Right hindlimb (tissue), 1 donor: Measurements from ENCODE around the gene ABHD5.

Experiments used
- DNase-seq: peaks from one replicate; pipeline ENCODE4 v3.0.0-alpha.2; 2018

ABHD5 gene

DNA sequence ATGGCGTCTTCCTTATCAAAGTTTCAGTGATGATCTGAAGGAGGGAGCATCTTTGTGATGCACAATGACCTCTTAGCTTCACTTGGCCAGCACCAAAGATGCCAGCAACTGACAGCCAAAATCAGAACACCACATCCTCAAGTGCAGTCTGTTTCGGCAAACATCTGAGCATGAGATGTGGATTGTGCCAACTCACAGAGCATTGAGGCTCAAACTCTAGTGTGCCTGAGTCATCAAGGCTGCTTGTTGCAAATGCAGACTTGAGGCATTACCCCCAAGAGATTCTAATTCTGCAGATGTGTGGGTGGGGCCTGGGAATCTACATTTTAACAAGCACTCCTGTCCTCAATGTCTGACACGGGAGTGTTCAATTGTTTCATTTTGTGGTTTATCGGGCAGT lies 35.8 kb downstream of the ABHD5 start:
- no peak for DNase-seq

DNA sequence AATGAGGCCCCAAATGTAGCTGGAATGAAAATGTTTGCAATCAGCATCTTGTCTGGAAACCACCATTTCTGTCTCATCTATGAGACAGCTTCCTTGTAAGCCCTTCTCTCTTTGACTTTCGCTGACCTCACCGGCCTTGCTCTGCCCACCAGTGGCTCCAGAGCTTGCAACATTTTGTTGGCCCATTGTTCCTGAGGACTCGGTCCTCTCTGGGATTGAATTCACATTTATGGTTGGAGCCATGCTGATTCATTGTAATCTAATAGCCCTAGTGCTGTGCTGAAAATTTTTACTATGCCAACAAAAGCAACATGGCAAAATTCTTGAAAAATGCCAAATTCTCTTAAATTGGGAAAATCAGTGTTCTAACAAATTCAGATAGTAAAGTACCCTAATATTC lies 37.2 kb downstream of the ABHD5 start:
- no peak for DNase-seq

DNA sequence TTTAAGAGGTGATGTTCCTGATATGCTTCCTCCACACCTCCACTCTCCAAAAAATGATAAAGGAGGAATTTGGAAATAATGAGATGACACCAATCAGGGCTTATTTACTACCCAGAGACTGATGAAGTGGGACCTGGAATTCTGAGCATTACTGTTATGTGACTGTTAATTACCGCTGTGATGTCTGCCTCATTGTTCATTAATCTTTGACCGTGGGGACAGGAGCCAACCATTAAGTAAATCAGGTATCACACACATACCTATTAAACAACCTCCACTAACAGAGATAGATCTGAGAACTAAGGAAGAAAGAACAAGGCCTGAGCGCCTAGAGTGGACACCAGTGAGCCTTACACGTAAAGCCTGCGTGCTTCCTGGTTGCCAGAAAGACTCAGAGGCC lies 37.7 kb downstream of the ABHD5 start:
- no peak for DNase-seq

DNA sequence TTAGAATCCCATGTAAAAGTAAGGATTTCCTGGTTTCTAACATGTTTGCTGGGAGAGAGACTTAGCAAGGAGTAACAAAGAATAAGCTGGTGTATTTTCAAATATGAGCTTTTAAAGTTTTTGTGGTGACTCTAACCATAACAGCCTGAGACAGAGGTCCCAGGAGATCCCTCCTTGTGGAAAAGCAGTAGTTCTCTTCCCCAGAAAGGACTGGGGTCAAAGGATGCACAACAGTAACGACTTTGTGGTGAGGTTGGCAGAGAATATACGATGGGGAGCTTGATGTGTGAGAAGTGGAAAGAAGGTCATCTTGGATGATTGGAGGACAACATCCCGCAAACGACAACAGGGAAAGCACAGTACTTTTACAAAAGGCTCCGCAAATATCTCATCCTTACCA lies 38.2 kb downstream of the ABHD5 start:
- DNase-seq, result no peak

DNA sequence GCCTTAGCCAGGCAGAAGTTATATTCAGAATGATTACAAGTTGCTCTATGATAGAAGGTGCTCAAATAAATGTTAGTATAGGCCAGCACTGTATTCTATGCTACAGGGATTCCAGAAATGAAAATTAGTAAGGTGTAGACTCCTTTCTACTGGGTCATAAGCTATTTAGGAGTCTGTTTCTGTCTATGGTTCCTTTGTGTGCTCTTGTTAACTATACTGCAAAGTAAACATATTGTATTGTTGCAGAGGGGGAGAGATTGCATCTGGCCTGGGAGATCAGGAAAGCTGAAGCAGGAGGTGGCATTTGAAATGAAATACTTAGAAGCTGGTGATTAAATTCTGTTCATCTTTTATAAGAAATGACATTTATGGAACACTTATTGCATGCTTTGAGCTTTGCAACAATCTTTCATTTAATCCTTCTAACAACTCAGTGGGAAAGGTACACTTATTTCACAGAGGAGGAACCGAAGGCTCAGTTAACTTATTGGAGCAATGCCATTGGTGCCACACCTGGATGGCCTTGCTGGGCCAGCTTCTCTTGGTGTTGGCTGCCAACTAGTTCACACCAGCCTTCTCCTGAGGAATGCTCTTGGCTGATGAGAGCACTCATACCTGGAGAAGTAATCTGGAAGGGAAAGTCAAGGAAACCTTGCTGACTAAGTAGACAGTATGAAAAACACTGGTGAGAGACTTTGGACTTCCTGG lies 39.1 kb downstream of the ABHD5 start:
- no peak for DNase-seq

DNA sequence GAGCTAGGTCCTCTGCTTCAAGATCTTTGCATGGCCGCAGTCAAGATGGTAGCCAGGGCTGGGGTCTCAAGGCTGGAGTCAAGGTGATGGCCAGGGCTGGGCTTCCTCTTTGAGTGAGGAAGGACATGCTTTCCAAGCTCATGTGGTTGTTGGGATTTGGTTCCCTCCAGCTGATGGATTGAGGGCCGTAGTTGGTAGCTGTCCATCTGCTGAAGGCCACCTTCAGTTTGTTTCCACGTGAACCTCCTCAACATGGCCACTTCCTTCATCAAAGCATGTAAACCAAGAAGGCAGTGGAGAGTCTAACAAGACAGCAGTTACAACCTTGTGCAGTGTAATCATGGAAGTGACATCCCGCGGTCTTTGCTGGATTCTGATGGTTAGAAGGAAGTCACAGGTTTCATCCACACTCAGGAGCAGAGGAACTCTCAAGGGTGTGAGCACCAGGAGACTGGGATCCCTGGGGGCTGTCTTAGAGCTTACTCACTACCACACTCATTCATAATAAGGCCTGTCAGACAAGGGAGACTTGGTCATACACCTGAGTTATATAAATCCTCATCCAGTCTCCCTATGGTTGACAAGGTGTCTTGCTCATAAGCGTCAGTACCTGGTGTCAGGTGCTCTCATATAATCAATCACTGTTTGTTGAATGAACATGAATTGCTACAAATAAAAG lies 42.1 kb downstream of the ABHD5 start:
- DNase-seq, result no peak

DNA sequence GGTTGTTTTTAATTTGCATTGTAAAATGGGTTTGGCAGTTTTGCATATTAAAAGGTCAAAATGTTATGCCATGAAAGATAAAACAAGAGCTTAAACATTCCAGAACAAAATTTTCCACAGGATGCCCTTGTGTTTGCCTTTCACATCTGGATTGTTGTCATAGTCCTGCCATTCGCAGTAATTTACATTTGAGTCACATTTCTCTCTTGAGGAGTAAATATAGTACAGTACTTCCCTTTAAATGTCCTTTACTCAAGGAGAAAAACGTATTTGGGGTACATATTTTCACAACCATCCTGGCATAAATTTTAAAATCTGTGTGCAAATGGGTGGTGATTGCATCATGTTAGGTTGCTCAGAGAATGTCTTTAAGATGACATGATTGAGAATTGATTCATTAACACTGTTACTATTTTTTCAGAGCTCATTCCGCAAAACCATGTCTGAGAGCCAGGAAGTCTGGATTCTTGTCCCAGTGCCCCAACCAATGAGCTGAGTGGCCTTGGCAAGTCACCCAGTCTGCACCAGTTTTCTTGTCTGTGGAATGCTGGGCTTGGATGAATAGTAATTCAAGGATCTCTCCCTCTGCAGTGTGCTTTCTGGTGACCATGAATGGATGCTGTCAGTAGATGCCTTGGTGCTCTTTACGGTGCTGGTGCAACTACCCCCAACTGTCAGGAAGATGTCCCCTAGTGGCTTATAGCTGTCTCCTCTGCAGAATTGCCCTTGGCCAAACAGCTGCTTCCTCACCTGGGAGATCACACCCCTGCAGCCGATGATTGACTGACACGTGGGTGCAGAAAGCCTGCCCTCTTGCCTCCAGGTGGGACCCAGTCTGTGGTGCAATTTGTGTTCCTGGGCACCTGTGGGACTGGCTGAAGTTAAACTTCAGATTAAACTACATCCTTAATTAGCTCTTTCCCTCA lies 43.0 kb downstream of the ABHD5 start:
- no peak for DNase-seq

DNA sequence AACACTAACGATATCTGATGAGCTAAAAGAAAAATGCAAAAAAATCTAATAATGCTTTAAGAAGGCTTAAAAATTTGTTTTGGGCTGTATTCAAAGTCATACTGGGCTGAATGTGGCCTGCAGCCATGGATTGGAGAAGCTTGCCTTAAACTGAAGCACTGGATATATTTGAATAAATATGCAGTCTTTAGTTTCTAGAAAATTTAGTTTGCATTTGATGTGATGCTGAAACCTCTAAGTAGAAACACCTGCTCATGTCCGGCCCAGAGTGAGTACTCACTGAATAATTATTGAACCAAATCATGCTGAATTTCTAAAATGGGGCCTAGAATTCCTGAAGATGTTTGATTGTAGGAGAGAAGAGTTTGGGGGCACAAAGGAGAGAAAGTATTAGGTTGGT lies 43.9 kb downstream of the ABHD5 start:
- DNase-seq, result no peak

DNA sequence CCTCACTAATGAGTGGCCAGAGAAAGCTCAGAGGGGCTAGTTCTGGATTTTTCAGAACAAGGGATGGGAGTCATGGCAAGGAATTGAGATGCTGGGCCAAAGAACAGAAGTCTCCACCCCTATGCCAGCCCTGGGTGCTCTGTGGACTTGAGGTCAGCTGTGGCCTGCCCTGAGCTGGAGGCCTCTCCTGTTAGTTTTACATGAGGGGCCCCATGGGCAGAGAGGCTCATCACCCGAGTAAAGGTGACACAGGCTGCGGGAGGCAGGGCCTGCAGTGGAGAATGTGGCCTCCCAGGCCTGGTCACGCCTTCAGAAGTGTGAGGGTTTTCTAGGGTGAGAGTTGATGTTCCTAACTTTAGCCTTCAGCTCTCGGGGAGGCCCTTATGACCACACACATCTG lies 44.9 kb downstream of the ABHD5 start:
- DNase-seq, result no peak

DNA sequence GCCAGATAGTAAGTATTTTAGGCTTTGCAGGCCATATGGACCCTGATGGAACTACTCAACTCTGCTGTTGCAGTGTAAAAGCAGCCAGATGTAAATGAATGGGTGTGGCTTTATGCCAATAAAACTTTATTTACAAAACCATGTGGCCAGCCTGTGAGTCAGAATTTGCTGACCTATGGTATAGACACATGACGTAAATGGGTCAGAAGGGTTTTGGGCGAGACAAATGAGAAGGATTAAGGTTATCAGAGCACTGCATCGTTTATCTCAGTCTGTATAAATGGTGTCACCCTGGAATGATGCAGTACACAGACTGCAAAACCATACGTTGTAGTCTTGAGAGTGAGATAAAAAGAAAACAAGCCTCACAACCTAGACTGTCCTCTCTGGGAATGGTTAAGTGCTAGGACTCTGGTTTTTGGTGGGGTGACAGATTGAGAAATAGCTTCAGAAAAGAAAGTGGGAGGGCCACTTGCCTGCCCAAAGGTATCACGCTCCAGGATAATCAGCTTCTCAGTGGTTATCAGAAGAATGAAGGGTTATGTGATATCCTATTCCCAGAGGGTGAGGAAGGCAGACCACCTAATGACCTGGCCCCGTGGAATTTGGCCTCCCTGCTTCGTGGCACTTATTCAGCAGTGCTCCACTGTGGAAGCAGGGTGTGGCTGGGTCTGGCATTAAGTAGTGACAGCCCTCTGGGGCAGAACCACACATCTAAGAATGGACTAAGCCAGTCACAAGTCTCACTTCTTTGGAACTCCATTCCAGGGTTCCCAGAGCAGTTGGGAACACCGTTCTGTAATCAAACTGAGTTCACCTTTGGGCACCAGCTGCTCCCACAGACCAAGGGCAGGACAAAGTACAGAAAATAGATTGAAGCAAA lies 46.1 kb downstream of the ABHD5 start:
- no peak for DNase-seq

DNA sequence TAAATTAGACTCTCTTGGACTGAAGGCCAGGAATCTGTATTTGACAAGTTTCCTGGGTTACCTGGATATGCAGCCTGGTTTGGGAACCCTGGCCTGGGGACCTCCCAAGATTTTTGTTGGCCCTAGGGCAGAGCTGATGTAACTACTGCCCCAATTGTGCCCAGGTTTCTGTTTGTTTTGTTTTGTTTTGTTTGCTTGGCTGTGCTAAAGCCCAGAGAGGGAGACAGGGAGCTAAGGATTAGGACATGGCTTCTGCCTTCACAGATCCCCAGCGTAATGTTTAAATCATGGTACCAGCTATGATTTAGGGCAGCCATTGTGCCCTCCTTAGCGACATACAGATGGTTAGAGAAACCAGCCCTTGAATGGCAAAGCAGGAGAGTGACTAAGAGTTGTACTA lies 47.6 kb downstream of the ABHD5 start:
- no peak for DNase-seq

DNA sequence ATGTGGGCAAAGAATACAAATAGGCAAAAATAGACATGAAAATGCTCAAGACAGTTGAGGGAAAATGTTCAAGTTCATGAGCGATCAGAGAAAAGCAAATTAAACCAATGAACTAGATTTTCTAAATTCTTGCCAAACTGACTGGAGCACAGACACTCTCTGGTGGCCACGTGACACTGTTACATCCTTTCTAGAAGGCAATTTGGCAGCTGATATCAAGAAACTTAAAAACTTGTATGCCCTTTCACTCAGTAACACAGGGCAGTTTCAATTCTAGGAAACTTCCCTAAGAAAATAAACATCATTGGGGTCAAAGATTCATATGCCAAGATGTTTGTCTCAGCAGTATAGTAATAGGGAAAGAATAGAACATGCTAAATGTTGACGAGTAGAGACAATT lies 52.2 kb downstream of the ABHD5 start:
- DNase-seq, result no peak

DNA sequence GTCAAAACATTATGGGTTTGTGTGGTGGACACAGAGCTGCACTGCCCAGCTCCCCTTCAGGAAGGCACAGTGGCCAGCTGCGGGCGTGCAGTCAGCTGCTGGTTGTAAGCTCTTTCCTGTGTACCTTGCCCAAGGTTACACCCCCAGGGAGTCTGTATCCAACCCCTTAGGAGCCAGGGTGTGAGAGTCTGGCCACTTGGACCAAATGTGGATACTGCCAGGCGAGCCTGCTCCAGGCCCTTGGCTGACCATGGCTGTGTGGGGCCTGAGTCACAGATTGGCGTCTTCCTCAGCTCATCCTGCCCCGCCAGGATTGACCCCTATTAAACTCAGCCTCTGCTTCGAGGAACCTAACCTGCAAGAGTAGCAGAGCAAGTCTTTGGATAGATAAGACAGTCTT lies 56.9 kb downstream of the ABHD5 start:
- DNase-seq, result no peak

DNA sequence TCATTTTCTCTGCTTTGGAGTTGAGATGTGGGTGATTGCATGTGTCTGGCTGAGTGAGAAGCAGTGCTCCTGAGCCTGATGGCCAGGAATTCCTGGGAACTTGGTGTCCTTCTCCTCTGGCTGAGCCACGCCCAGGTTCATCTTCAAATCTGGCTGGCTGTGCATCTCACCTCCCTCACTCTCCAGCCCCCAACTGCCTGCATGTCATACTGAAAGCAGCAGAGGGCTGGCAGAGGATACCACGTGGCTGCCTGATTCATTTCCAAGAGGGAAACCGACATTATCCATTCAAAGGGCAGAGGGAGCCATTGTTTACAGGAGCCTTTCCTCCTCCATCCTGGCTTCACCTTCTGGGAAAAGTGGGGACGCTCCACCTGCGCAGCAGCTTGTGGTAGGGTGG lies 57.4 kb downstream of the ABHD5 start:
- DNase-seq, result no peak

DNA sequence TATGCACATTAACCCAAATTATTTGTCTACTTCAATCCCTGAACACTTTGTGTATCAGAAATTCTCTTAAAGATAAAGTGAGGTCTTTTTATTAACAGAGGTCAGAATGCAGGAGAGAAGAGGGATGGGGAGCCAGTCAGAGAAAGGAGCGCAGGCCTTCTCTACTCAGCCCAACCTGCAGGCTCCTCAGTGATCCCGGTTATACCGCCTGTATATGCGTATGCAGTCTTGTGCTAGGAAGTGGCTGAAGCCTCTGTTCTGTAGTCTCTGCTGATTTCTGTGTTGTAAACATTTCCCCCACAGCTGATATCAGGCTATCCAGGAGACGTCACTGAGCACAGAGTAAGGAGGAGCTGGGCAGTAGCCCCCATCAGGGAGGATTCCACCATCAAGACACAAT lies 57.9 kb downstream of the ABHD5 start:
- no peak for DNase-seq

DNA sequence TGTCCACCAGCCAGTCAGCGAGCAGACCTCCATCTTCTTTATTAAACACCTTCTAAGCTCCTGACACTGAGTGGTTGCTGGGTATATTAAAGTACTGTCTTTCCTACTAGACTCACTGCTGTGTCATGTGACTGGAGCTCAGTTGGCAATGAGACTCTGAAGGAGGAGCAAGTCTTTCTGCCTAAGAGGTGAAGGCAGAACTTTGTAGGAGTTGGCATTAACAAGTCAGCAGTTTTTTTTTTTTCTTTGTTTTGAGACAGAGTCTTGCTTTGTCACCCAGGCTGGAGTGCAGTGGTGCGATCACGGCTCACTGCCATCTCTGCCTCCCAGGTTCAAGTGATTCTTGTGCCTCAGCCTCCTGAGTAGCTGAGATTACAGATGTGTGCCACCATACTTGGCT lies 62.2 kb downstream of the ABHD5 start:
- DNase-seq, result no peak

DNA sequence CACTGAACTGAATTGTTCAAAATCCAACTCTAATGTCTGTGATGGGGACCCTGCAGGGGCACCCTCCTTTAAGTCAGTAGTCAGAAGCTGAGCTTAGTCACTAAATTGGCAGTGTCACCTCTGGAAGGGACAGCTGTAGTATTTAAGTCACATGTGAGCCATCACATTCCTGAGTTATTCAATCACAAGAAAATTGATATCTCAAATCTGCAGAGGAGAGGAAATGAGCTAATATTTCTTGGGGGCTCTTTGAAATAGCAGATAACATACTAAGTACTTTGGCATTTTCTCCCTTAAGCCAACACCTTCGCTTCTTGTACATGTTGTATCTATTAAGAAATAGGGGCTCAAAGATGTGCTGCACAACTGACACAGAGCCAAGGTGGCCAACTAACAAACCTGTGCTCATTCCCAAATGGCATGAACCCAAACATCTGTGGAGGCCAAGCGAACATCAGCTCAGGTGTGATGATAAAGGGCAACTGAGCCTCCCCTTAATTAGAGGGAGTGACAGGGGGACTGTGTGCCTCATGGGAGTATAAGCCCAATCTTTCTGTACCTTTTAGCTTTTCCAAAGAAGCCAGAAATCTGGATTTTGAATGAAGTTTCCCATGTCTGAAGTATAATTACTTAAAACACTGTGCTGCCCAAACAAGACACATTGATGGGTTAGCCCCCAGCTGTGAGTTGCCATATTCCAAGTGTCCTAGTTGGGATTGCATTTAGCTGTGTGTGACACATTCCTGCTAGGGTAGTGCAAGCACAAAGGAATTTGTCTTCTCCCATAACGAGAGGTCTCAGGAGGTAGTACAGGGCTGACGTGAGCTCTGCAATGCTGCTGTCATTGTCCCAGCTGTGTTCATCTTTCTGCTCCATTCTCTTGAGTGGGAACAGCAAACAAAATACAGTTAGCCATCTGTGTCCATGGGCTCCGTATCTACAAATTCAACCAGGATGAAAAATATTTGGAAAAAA lies 63.3 kb downstream of the ABHD5 start:
- DNase-seq, result no peak

DNA sequence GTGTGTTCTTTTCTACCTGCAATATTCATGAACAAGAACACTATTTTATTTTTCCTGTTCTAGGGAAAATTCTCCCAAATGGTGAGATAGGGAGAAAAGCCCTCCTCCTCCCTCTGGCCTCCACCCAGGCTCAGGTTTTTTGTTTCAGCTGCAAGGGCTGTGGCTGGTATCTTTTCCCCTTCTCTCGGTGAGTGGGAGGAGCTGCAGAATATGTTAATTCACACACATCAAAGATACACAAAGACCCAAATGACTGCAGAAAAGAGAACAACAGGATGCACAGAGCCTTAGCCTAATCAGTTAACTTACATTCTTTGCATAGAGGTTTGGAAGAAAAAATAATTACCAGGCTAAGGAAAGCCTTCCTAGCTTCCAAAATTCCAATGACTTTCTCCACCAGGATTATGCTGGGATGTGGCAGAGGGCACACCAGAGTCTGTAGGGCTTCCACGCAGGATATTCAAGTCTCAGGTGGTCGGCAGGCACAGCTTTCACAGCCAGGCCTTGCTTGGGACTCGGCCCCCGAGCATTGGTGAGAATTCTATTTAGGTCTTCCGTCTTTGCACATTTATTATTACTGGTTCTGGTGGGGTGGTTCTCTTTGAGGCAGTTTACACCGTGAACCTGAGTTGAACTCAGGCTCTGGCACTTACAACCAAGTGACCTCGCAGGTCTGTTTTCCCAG lies 64.9 kb downstream of the ABHD5 start:
- DNase-seq, result no peak

DNA sequence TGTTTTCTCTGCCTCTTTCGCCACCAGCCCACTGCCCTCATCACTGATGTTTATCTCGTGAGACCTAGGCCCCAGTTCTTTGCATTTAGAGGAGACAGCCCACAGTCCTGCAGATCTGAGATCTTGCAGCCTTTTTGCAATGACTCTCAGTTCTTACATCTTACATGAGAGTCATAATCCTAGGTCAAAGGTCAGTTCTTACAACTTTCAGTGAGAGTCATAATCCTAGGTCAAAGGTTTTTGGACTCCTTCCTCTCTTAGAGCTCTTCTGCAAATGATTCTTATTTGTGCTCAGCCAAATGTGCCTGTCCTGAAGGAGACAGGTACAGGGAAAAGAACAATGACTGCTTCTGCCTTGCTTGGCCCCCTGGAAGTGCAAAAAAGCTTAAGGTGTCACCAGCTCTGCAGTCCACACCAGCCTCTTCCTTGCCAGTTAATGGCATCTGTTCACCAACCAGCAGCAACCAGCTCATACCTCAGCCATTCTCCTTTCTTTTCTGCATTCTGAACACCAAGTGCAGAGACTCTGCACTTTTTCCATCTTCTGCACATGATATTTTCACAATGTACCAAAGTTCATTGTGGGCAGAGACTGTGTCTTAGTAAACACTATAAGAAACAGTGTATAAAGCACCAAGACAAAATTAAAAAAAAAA lies 67.1 kb downstream of the ABHD5 start:
- no peak for DNase-seq

DNA sequence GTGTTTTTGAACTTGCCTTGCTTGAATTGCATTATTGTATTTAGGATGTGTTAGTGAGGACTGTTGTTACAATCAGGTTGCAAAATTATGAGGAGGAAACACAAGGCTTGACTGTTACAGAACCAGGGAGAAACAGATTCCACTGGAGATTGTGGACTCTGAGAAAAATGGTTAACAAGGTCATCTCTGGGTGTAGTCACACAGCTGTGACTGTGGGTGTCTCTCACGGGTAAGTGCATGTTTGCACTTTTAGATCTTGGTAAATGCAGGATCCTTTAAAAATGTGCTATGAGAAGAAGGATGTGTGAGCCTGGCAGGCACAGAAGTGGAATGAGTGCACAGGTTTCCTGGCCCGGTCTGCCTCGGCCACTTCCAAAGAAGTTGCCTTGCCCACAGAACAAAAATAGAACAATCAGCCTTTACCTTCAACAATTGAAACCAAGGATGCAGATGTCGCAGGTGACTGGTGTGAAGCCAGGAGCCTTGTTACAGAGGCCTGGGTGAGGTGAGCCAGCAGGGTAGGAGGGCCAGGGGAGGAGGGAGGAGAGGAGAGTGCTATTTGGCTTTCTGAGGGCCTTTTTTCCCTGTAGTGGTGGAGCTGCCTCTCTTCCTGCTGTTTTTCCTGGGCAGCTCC lies 68.0 kb downstream of the ABHD5 start:
- DNase-seq, result no peak
